ENCODE results near the gene CTSE. TPM values are rescaled to one million over a fixed set of nuclear protein-coding genes. Genes with fewer than 3 reads are reported as not detected.

CTSE gene
- total and polyA plus RNA-seq, 9 of the 15 experiments (the other 6 are each of a cell fraction or from before 2014, with no cell fraction given): 0.04 to 0.18 (median 0.09) TPM; not detected in 4

DNA sequence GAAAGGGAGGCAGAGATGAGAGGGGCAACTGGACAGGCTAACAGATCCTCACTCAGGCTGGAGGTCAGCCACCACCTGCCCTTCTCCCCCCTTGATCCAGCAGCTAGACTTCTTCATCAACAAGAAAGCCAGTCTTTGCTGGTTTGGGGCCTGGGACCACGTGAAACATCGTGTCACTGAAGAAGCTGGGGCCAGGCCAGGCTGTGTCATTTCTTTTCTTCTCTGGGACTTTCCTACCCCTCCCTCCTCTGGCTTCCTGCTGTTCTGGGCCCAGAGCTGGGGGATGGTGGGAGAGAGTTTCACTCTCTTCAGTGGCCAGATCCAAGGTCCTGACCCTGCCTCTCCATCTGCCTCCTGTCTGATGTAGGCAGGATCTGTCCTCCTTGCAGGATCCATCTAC is 62.3 kb downstream of the CTSE start (continued):
- TF ChIP-seq, protein P1, sequence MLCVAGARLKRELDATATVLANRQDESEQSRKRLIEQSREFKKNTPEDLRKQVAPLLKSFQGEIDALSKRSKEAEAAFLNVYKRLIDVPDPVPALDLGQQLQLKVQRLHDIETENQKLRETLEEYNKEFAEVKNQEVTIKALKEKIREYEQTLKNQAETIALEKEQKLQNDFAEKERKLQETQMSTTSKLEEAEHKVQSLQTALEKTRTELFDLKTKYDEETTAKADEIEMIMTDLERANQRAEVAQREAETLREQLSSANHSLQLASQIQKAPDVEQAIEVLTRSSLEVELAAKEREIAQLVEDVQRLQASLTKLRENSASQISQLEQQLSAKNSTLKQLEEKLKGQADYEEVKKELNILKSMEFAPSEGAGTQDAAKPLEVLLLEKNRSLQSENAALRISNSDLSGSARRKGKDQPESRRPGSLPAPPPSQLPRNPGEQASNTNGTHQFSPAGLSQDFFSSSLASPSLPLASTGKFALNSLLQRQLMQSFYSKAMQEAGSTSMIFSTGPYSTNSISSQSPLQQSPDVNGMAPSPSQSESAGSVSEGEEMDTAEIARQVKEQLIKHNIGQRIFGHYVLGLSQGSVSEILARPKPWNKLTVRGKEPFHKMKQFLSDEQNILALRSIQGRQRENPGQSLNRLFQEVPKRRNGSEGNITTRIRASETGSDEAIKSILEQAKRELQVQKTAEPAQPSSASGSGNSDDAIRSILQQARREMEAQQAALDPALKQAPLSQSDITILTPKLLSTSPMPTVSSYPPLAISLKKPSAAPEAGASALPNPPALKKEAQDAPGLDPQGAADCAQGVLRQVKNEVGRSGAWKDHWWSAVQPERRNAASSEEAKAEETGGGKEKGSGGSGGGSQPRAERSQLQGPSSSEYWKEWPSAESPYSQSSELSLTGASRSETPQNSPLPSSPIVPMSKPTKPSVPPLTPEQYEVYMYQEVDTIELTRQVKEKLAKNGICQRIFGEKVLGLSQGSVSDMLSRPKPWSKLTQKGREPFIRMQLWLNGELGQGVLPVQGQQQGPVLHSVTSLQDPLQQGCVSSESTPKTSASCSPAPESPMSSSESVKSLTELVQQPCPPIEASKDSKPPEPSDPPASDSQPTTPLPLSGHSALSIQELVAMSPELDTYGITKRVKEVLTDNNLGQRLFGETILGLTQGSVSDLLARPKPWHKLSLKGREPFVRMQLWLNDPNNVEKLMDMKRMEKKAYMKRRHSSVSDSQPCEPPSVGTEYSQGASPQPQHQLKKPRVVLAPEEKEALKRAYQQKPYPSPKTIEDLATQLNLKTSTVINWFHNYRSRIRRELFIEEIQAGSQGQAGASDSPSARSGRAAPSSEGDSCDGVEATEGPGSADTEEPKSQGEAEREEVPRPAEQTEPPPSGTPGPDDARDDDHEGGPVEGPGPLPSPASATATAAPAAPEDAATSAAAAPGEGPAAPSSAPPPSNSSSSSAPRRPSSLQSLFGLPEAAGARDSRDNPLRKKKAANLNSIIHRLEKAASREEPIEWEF (CRISPR knock-in tag; IDR thresholded peaks at IDR 0.05): no peak
- TF ChIP-seq OTX1 (CRISPR knock-in tag; IDR thresholded peaks at IDR 0.05) (no peak), ZNF311 (CRISPR knock-in tag; IDR thresholded peaks at IDR 0.05) (no peak), KAT7 (CRISPR knock-in tag; IDR thresholded peaks at IDR 0.05; ENCODE audit: borderline replicate concordance) (no peak), BRCA1 (IDR thresholded peaks at IDR 0.05) (no peak), BRCA1 (CRISPR knock-in tag; IDR thresholded peaks at IDR 0.05) (no peak), FIP1L1 (IDR thresholded peaks at IDR 0.05; ENCODE audit: low read depth, low read length, poor library complexity, severe bottlenecking) (no peak), ZNF79 (CRISPR knock-in tag; IDR thresholded peaks at IDR 0.05; ENCODE audit: low read depth) (no peak), RFX7 (CRISPR knock-in tag; IDR thresholded peaks at IDR 0.05) (no peak), ZNF23 (CRISPR knock-in tag; IDR thresholded peaks at IDR 0.05) (no peak), SAFB (IDR thresholded peaks at IDR 0.05; ENCODE audit: borderline replicate concordance, low read depth, low read length) (no peak), ZFP1 (CRISPR knock-in tag; IDR thresholded peaks at IDR 0.05) (no peak)
- TF ChIP-seq, protein P2, sequence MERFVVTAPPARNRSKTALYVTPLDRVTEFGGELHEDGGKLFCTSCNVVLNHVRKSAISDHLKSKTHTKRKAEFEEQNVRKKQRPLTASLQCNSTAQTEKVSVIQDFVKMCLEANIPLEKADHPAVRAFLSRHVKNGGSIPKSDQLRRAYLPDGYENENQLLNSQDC (CRISPR knock-in tag; IDR thresholded peaks at IDR 0.05): no peak
